Loucy (cell line): ENCODE measurements around the gene C2CD4D.

ENCODE experiments used
- CTCF ChIP-seq: fragments of 200-600 bp; sonication (generic); conservative IDR thresholded peaks from 2 replicates; pipeline ENCODE4 v1.5.1; 2014; ENCODE audit warnings: mild to moderate bottlenecking, antibody characterized with exemption, low read length
- EZH2phosphoT487 ChIP-seq: fragments of 200-600 bp; IDR thresholded peaks from 2 replicates; pipeline ENCODE4 v1.6.1; 2018; ENCODE audit warnings: antibody characterized with exemption, mild to moderate bottlenecking, moderate library complexity, borderline replicate concordance

DNA sequence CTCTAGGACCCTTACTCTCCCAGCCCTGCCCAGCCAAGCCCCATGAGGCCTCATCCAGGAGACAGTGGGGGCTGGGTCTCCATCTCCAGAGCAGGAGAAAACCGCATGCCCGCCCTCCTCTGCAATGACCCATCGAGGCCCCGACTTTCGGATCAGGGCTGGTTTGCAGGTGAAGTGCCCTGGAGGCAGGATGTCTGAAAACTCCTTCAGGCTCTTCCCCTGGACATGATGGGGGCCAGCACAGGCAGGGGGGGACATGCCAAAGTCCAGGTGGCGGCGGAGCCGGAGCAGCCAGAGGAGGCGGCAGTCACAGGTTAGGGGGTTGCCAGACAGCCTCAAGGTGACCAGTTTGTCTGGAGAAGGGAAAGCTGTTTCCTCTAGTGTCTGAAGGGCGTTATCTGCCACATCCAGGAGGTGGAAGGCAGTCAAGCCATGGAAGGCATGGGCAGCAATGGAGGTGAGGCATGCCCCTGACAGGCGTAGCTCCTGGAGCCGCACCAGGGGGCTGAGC lies 38.3 kb downstream of the C2CD4D start:
- TF ChIP-seq CTCF (no peak), EZH2phosphoT487 (no peak)
